Measurements from ENCODE around the gene TSSK6.

- TF ChIP-seq POLR2A (IDR thresholded peaks at IDR 0.05) = no peak
- TF ChIP-seq, protein P1, sequence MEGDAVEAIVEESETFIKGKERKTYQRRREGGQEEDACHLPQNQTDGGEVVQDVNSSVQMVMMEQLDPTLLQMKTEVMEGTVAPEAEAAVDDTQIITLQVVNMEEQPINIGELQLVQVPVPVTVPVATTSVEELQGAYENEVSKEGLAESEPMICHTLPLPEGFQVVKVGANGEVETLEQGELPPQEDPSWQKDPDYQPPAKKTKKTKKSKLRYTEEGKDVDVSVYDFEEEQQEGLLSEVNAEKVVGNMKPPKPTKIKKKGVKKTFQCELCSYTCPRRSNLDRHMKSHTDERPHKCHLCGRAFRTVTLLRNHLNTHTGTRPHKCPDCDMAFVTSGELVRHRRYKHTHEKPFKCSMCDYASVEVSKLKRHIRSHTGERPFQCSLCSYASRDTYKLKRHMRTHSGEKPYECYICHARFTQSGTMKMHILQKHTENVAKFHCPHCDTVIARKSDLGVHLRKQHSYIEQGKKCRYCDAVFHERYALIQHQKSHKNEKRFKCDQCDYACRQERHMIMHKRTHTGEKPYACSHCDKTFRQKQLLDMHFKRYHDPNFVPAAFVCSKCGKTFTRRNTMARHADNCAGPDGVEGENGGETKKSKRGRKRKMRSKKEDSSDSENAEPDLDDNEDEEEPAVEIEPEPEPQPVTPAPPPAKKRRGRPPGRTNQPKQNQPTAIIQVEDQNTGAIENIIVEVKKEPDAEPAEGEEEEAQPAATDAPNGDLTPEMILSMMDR (IDR thresholded peaks at IDR 0.05) = no peak
Observed at GRCh38 chr19:19498255-19498991, 16.9 kb downstream of the TSSK6 start.

Measured in testis (tissue), 2 donors.